ENCODE results near the gene TSTD2.

DNA sequence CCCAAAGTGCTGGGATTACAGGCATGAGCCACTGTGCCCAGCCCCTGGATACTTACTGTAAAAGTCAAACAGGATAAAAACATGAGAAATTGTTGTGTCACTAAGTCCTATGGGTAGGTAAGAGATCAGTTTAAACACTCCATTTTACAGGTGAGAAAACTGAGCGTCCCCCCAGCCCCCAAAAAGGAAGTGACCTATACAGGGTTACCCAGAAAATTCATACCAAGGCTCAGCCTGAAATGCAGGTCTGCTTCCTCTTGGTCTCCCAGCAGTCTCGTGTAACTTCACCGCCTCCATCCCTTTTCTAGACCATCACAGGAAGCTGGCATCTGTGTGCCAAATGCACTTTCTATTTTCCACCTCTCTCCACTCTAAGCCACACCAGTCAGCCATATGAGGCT, 74.5 kb downstream of the TSTD2 start:
- TF ChIP-seq, protein P1, sequence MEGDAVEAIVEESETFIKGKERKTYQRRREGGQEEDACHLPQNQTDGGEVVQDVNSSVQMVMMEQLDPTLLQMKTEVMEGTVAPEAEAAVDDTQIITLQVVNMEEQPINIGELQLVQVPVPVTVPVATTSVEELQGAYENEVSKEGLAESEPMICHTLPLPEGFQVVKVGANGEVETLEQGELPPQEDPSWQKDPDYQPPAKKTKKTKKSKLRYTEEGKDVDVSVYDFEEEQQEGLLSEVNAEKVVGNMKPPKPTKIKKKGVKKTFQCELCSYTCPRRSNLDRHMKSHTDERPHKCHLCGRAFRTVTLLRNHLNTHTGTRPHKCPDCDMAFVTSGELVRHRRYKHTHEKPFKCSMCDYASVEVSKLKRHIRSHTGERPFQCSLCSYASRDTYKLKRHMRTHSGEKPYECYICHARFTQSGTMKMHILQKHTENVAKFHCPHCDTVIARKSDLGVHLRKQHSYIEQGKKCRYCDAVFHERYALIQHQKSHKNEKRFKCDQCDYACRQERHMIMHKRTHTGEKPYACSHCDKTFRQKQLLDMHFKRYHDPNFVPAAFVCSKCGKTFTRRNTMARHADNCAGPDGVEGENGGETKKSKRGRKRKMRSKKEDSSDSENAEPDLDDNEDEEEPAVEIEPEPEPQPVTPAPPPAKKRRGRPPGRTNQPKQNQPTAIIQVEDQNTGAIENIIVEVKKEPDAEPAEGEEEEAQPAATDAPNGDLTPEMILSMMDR (IDR thresholded peaks at IDR 0.05): no peak
- no peak for TF ChIP-seq POLR2AphosphoS5 (IDR thresholded peaks at IDR 0.05)
